Nephron (organoid): ENCODE results near the gene RHOA.

Source experiments
- H3K27ac Mint-ChIP-seq, 3 experiments: 2 replicates each; pipeline ENCODE4 v1.8.0; 2020; ENCODE audit warnings: mixed read lengths in 3 of 3, mild to moderate bottlenecking in 2 of 3, moderate library complexity in 1 of 3
- H3K27me3 Mint-ChIP-seq: 2 replicates; pipeline ENCODE4 v1.8.0; 2021; ENCODE audit warnings: low read depth, mild to moderate bottlenecking, moderate library complexity, mixed read lengths
- H3K36me3 Mint-ChIP-seq: 2 replicates; pipeline ENCODE4 v1.8.0; 2020; ENCODE audit warnings: low read depth, mixed read lengths
- H3K4me1 Mint-ChIP-seq: 2 replicates; pipeline ENCODE4 v1.8.0; 2020; ENCODE audit warnings: mixed read lengths
- H3K4me3 Mint-ChIP-seq, 3 experiments: 2 replicates each; pipeline ENCODE4 v1.8.0; 2020; ENCODE audit warnings: mild to moderate bottlenecking in 3 of 3, mixed read lengths in 3 of 3, moderate library complexity in 2 of 3
- H3K9me3 Mint-ChIP-seq: 2 replicates; pipeline ENCODE4 v1.8.0; 2020; ENCODE audit warnings: mixed read lengths
- CTCF ChIP-seq, 3 experiments: fragments of 200-600 bp; sonication (generic); IDR thresholded peaks; one replicate each; pipeline ENCODE4 v1.5.0; 2021; ENCODE audit warnings: antibody characterized with exemption in 3 of 3; ENCODE audit not compliant: unreplicated experiment in 3 of 3

The RHOA gene

GRCh38 chr3:49411968-49412631, at the start of gene RHOA, which contains the start of gene TCTA:
Gene RHOA, minus strand, starts transcription at chr3:49411976. Its CDS starts 36,387 bp downstream, at chr3:49375589.
Gene TCTA, plus strand, starts transcription at chr3:49412423. Its CDS starts 4 bp downstream, at chr3:49412427.
- TF ChIP-seq CTCF (IDR thresholded peaks at IDR 0.05; ENCODE audit: unreplicated experiment in 3 of 3), result no peak
- no peaks in the 10 kb centered on the region for H3K27me3 Mint-ChIP-seq

GRCh38 chr3:49460956-49461355, 49.2 kb upstream of the RHOA start:
- no peaks in the 10 kb centered on the region for H3K9me3 Mint-ChIP-seq
- H3K4me3 Mint-ChIP-seq, result peak overlapping the region in 1 of 3 experiments; percentile 56
- H3K27me3 Mint-ChIP-seq, result peaks cover 4% of the 10 kb centered on the region
- peaks cover 50% of the 10 kb centered on the region for H3K4me1 Mint-ChIP-seq
- TF ChIP-seq CTCF (IDR thresholded peaks at IDR 0.05; ENCODE audit: unreplicated experiment in 3 of 3), result no peak
- peak overlapping the region; percentile 78 to 97 (median 93) for H3K27ac Mint-ChIP-seq
- no peaks in the 10 kb centered on the region for H3K36me3 Mint-ChIP-seq

More at GRCh38 chr3:49411968-49412631, at the start of gene RHOA, which contains the start of gene TCTA:
- Mint-ChIP-seq H3K4me3 (peak within 1 kb of the TSS; percentile 92 to 99 (median 97)), H3K36me3 (peaks cover 10% of the 10 kb centered on the region), H3K4me1 (peaks cover 52% of the 10 kb centered on the region), H3K9me3 (no peaks in the 10 kb centered on the region), H3K27ac (peak within 1 kb of the TSS; percentile 65 to 98 (median 95))

GRCh38 chr3:49460188-49460890, 48.6 kb upstream of the RHOA start:
- H3K4me1 Mint-ChIP-seq, result peaks cover 54% of the 10 kb centered on the region
- H3K9me3 Mint-ChIP-seq, result no peaks in the 10 kb centered on the region
- peaks cover 4% of the 10 kb centered on the region for H3K27me3 Mint-ChIP-seq
- no peak for TF ChIP-seq CTCF (IDR thresholded peaks at IDR 0.05; ENCODE audit: unreplicated experiment in 3 of 3)
- H3K4me3 Mint-ChIP-seq, result no peak overlapping the region
- no peaks in the 10 kb centered on the region for H3K36me3 Mint-ChIP-seq
- H3K27ac Mint-ChIP-seq, result peak overlapping the region; percentile 78 to 97 (median 95)

GRCh38 chr3:49456466-49456865, 44.7 kb upstream of the RHOA start:
- no peak for TF ChIP-seq CTCF (IDR thresholded peaks at IDR 0.05; ENCODE audit: unreplicated experiment in 3 of 3)
- H3K27me3 Mint-ChIP-seq, result peaks cover 4% of the 10 kb centered on the region
- H3K27ac Mint-ChIP-seq, result peak overlapping the region in 1 of 3 experiments; percentile 18
- H3K9me3 Mint-ChIP-seq, result no peaks in the 10 kb centered on the region
- H3K4me3 Mint-ChIP-seq, result no peak overlapping the region
- no peaks in the 10 kb centered on the region for H3K36me3 Mint-ChIP-seq
- peaks cover 53% of the 10 kb centered on the region for H3K4me1 Mint-ChIP-seq

- peaks cover 4% of the 10 kb centered on the region for H3K27me3 Mint-ChIP-seq
- peak overlapping the region; percentile 53 to 88 (median 76) for H3K27ac Mint-ChIP-seq
- H3K4me3 Mint-ChIP-seq, result no peak overlapping the region
- no peak for TF ChIP-seq CTCF (IDR thresholded peaks at IDR 0.05; ENCODE audit: unreplicated experiment in 3 of 3)
- H3K9me3 Mint-ChIP-seq, result no peaks in the 10 kb centered on the region
- H3K36me3 Mint-ChIP-seq, result no peaks in the 10 kb centered on the region
- H3K4me1 Mint-ChIP-seq, result peaks cover 43% of the 10 kb centered on the region
Measured at GRCh38 chr3:49454898-49455681, 43.3 kb upstream of the RHOA start.
